HG03066 (cell line): ENCODE results near the gene CFAP97D2.
"Not testable (repeated sequence)": the region's sequence is repeated elsewhere in the genome, so short reads cannot be mapped to it uniquely, and the experiment has no call there.

ENCODE experiments used
- ATAC-seq: cut with Tn5 transposase; IDR thresholded peaks from one replicate; pipeline ENCODE4 v1.9.1; 2021; ENCODE audit warnings: low read depth; ENCODE audit not compliant: unreplicated experiment

Gene CFAP97D2

DNA sequence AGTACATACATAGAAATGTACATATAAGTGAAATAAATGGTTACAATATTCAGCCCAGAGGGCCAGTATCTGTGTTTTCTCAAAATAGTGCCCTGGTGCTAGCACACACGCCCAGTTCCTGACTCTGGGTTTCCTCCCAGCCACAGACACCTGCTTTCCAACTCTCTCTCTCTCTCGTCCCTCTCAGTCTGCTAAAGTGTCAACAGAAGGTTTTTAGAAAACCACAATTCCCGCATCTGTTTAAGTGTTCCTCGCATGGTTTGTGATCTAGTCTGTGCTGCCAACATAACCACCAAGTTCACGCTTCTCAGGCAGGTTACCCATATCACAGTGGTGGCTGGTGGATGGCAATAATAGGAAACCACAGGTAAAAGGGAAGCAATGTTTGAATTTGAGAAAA lies 84.5 kb downstream of the CFAP97D2 start:
- ATAC-seq: no peak

GRCh38 chr13:114264313-114264712 lies 85.3 kb downstream of the CFAP97D2 start:
- ATAC-seq: not testable (repeated sequence)

DNA sequence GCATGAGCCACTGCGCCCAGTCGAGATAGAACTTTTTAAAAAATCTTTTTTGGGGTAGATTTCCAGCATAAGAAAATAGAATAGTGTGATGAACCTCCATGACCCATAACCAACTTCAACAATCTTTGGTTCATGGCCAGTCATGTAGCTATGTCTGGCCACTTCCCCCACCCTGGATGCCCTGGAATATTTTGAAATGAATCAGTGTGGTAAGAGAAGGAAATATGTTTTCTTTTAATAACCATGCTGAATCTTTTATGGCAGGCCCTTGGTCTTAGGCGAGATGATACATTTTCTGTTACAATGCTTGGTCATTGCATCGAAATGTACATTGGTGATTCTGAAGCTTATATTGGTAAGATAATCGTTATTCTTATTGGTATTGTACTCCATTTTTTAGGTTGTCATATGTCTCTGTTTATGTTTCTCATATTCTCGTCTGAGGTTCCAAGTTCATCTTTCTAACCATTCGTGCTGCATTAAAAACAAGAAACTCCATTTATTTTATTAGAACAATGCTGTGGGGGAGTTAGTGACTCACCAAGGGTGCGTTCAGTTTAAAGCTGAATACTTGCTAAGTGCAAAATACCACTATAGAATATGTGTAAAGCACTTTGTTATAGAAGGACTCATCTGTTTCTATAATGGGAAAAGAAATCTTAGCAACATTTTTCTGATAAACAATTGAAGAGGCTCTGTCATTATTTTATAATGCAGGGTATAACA lies 86.0 kb downstream of the CFAP97D2 start:
- no peak for ATAC-seq

- no peak for ATAC-seq
Measured at GRCh38 chr13:114266241-114266640, 87.2 kb downstream of the CFAP97D2 start.

DNA sequence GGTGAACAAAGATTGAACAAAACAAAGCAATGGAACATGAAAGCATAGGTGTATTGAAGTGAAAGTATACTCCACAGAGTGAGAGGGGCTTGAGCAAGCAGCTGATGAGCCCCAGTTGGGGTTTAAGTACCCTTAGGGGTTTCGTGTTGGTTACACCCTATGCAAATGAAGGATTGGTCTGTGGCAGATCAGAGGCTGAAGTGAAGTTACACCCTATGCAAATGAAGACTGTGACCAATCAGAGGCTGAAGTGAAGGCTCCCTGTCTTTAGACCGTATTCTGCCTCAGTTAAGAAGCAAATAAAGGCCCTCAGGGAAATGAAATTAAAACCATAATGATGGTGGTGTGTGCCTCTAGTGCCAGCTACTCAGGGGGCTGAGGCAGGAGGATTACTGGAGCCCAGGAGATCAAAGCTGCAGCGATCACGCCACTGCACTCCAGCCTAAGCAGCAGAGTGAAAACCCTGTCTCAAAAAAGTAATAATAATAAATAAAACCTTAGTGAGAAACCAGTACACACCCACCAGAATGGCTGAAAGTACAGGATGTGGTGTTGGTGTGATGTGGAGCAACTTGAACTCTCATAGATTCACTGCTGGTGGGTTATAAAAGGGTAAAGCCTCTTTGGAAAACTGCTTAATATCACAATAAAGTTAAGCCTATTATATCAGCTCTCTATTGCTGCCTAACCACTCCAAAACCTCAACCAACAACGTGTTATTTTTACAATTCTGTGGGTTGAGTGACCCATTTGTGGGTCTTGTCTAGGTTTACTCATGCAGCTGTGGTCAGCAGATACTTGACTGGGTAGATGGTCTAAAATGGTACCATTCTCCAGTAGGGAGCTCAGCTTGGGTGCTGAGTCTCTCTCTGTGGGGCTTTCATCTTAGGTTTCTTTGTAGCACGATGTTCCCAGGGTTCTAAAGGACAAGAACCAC lies 89.6 kb downstream of the CFAP97D2 start:
- ATAC-seq: no peak

DNA sequence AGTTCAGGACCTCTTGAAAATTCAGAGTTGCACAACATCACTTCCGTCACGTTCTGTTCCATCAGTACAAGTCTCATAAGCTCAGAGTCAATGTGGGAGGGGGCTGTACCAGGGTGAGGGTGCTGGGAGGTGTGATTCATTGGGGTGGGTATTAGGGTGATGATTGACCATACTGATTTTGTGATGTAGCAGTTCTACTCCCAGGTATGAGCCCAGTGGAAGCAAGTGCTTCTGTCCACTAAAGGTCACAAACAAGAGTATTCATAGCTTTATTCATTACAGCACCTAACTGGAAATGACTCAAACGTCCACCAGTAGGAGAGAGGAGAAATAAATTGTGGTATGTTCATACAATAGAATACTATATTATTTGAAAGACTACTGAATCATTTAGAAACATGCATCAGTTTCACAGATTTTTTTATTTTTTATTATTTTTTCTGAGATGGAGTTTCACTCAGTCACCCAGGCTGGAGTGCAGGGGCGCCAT lies 90.3 kb downstream of the CFAP97D2 start:
- no peak for ATAC-seq
